Stimulated activated CD8-positive, alpha-beta memory T cell treated with anti-CD3 and anti-CD28 coated beads, Interleukin-15, amount 100 ng/mL, for 1 hour (primary cell): ENCODE measurements around the gene ANOS1.
A peak's percentile ranks its signal among the peaks of the same experiment; 100 is the strongest.
"Not testable (repeated sequence)": the region's sequence is repeated elsewhere in the genome, so short reads cannot be mapped to it uniquely, and the experiment has no call there.

Experiments
- DNase-seq: peaks from one replicate; pipeline ENCODE4 v3.0.0-alpha.2; 2020; ENCODE audit warnings: low read depth

Gene ANOS1

DNA sequence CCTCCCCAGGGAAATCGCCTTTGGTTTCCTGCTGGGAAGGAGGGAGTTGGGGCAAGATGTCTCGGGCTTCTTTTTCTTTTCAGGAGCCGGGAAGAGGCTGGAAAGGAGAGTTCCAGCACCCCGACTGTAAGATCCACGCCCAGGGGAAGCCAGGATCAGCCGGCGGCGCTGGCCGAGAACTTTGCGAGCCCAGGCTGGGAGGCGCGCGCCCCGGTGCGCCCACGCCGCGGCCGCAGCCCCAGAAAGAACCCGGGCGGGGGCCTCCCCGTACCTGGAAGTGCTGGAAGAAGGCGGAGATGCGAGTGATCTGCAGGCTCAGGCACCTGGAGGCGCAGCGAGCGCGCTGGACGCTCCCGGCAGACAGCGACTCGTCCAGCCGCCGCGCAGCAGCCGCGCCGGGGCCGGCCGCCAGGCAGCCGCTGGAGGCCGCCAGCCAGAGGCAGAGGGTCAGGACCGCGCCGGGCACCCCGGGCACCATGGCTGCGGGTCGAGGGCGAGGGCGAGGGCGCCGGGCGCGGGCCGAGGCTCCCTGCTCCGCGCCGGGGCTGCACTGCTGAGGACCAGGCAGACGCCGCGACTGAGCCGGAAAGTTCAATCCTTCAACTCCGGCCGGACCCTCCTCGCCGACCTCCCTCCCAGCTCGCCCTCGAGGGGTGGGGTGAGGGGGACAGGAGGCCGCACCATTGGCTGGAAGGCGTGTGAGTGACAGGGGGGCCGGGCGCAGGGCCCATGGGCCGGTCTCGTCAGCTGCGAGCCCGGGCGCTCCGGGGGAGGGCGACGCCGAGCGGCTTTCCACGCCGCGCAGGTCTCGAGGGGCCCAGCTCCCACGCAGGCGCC, at the start of gene ANOS1:
ANOS1 (minus strand) TSS at position 579 of the 837 bp plus-strand sequence; CDS start at position 478, 101 bp downstream.
- no peak for DNase-seq

DNA sequence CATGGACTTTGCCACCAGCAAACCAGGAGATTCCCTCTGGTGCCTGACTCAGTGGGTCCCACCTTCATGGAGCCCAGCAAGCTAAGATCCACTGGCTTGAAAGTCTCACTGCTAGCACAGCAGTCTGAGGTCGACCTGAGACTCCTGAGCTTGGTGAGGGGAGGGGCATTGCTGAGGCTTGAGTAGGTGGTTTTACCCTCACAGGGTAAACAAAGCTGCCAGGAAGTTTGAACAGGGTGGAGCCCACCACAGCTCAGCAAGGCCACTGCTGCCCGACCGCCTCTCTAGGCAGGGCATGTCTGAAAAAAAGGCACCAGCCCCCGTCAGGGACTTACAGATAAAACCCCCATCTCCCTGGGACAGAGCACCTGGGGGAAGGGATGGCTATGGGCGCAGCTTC, 41.2 kb upstream of the ANOS1 start:
- no peak for DNase-seq

GRCh38 chrX:8760021-8760420, 28.1 kb upstream of the ANOS1 start:
- DNase-seq = no peak

DNA sequence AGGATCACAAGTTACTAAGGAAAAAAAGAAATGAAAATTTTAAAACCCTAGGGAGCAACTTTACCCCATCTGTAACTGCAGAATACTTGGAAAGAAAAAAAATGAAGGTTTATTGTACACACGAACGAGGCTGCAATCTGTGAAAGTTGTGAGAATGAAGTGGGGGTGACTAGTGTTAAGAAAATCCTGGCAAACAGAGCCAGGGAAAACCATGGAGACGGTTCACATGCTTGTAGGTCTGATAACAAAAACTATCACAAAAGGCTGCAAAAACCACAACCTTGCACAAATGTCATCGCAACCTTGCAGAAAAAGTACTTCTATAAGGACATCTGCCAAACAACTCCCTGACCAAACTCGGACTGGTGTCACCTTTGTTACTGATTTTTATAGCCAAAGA, 26.8 kb upstream of the ANOS1 start:
- not testable (repeated sequence) for DNase-seq

GRCh38 chrX:8757609-8758389, 25.9 kb upstream of the ANOS1 start:
- not testable (repeated sequence) for DNase-seq

- DNase-seq = no peak
These were observed 23.9 kb upstream of the ANOS1 start for GRCh38 chrX:8755813-8756212.

- no peak for DNase-seq
These were observed 23.2 kb upstream of the ANOS1 start for GRCh38 chrX:8755116-8755515.

- DNase-seq = no peak
These were observed 17.8 kb upstream of the ANOS1 start for GRCh38 chrX:8749697-8750096.

DNA sequence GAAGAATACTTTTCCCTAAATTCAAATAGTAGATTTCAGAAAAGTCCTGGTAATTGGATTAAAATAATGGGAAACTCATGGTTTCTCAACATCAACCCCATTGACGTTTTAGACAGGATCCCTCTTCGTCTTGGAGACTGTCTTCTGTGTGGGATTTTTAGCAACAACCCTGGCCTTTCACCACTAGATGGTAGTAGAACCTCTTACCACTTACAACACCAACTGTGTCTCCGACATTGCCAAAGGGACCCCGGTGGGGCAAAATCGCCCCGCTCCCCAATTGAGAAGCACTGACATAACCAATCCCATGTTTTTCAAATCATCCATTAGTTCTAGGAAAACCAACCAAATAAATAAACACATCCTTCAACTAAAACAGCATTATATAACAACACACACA, 16.9 kb upstream of the ANOS1 start:
- no peak for DNase-seq

DNA sequence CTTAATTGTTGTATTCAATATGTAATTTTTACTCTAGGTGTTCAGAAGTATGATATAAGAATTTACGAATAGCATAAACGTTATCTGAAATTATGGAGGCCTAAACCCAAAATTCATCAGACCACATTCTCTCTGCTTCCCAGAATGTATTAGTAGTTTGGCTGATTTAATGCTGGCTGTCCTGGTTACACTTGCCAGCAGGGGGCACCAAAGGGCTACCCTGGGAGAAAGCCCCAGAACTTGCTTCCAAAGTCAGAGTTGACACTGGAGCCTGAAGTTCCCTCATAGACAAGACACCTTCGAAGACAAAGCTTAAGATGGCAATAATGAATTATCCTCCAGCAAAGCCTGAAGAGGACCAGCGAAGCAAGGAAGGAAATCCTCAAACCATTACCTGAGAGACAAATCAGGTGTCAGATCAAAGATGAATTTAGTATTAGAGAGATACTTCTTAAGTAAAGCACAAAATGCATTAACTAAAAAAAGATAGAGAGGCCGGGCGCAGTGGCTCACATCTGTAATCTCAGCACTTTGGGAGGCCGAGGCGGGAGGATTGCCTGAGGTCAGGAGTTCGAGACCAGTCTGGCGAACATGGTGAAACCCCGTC, 11.3 kb upstream of the ANOS1 start:
- peak; percentile 37 for DNase-seq

- no peak for DNase-seq
These were observed 10.0 kb upstream of the ANOS1 start for GRCh38 chrX:8741981-8742380.

- DNase-seq = no peak
These were observed 6.8 kb upstream of the ANOS1 start for GRCh38 chrX:8738588-8739189.

DNA sequence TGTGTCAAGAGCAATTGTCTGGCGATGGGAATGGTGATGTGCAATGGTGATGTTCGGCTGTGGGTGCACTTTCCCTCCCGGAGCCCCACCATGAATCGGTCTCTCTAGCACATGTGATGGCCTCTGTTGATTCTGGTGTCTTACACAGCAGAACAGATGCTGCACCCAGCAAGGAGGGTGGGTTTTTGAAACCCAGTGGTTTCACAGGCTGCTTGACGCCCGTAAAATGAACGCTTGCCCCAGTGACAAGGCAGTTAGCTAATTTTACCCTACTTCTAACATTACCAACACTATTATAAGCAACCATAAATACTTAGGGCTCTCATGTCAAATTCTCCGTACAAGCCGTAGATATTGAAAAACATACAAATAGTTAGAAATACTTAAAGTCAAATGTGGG, 5.9 kb upstream of the ANOS1 start:
- DNase-seq = no peak

DNA sequence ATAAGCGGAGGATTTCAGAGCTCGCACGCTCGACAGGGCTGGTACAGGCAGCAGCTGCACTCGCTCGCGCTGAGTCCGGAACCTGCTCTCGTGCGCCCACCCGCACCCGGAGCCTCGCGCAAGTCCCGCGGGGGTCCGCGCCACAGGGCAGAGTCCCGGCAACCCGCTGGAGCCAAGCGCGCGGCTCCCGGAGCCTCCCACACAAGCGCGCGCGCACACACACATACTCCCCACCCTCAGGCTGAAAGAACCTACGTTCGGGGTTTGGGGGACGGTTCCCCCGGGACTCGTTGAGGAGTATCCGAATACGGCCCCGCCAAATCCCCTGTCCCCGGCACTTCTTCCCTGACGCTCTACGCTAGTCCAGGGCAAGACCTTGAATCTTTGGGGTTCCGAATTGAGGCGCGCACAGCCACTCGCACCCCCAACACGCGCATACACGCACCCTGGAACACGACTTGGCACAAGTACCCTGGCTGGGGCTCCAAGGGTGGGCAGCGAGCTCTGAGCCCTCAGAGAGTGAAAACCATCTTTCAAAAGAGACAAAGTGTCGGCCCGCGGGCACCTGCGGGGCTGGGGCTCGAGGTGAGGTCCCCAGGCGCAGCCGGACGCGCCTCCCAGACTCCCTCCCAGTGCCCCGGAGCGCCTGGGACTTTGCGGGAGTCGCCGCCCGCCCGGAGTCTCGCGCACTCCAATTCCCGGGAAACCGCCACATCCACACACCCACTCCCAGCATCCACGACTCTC, 952 bp downstream of the ANOS1 start:
- DNase-seq = no peak

GRCh38 chrX:8729811-8730210, 2.1 kb downstream of the ANOS1 start:
- DNase-seq = no peak

DNA sequence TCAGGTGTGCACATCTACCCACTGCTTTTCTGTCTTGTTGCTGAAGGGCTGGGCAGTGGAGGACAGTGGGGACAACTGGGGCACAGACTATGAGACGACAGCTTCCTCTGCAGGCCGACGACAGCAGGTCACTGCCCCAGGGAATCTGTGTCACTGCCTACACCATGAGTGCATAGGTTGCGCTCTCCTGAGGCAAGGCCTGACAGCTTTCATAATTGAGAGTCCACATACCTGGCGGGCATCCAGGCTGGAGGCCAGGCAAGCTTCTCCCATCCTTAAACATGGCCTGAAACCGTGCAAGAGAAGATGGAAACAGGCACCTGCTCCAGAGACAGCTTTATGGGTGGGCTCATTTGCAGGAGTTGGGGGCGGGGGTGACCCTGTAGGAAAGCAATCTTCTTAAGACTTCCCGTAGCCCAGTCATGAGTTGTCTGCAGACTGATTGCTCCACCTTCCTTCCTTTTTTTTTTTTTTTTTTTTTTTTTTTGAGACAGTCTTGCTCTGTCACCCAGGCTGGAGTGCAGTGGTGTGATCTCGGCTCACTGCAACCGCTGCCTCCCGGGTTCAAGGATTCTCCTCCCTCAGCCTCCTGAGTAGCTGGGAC, 2.9 kb downstream of the ANOS1 start:
- DNase-seq = no peak

DNA sequence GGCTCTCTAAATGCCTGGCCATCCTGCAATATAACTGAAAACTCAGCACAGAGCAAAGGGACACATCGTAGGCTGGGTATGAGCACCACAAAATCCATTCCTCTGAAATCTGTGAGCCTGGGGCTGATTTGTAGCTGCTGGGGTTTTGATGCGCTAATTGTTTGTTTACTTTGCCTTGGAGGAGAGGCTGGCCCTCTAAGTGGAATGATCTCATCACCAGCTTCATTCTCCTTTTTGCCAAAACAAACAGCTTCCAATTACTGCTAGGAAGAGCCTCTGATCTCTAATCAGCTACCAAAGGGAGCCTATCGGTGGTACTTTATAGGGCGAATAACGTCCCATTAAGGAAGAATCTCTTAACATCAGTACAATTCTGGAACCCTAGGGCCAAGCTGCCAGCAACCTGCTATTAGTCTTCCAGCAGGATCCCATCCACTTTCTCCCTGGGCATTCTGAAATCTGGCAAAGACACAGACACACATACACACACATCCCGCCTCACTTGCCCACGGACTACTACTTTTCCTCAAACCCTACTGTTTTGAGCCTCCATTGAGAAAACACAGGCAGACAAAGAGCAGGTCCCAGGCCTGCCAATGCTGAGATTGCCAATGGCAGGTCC, 5.8 kb downstream of the ANOS1 start:
- DNase-seq = no peak

- no peak for DNase-seq
These were observed 7.6 kb downstream of the ANOS1 start for GRCh38 chrX:8724300-8724699.

- no peak for DNase-seq
These were observed 10.4 kb downstream of the ANOS1 start for GRCh38 chrX:8721536-8721935.

- DNase-seq = no peak
These were observed 11.8 kb downstream of the ANOS1 start for GRCh38 chrX:8720136-8720535.

DNA sequence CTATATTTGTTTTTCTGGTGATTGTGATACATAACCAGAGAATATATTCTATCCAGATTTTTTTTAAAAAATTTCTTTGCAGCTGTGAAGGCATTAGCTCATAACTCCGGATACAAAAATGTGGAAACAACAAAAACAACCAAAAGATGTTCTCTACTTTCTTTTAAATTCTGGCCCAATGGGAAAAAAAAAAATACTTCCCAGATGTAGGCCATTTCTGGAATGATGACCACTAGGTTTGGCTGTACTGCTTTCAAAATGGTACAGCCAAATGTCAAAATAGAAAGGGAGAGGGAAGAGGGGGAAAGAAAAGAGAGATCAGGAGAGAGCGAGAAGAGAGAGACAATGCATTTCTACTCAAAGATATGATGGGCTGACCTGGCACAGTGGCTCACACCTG, 14.6 kb downstream of the ANOS1 start:
- DNase-seq = no peak
